T-helper 22 cell (primary cell): ENCODE data around the gene HNMT.
"Not testable (repeated sequence)": the region's sequence is repeated elsewhere in the genome, so short reads cannot be mapped to it uniquely, and the experiment has no call there.

Source experiments
- DNase-seq: peaks from one replicate; pipeline ENCODE4 v3.0.0-alpha.2; 2020; ENCODE audit warnings: low read depth

Gene HNMT

DNA sequence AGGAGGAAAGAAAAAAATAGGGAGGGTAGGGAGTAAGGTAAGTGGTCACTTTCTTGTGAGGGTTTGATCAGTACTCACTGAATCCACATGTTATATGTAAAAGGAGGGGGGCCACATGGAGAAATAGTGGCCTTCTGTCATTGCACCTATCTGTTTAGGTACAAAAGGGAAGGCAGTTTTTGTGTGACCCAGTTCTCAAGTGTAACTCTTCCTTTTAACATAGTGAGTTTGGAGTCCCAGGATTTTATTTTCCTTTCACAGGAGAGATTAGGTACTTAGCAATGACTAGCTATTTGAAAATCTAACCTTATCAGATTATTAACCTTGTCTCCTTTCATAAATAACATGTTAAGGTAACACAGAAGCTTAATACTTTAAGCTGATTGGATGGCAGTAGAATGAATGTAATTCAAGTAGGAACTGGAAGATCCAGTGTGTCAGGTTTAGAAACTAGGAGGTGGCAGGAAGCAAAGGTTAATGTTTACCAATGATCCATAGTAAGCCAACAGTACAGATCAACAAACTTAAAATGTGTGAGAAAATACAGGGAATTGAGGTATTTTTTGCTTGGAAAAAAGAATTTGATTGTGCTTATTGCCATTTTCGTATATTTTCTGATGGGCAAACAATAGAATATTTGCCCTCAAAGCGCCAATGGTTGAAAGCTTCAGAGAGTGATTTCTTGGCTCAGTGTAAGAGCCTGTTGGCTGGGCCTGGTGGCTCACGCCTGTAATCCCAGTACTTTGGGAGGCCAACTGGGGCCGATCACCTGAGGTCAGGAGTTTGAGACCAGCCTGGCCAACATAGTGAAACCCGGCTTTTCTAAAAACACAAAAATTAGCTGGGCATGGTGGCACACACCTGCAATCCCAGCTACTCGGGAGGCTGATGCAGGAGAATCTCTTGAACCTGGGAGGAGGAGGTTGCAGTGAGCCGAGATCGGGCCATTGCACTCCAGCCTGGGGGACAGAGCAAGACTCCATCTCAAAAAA is 11.3 kb downstream of the HNMT start:
- DNase-seq: no peak

DNA sequence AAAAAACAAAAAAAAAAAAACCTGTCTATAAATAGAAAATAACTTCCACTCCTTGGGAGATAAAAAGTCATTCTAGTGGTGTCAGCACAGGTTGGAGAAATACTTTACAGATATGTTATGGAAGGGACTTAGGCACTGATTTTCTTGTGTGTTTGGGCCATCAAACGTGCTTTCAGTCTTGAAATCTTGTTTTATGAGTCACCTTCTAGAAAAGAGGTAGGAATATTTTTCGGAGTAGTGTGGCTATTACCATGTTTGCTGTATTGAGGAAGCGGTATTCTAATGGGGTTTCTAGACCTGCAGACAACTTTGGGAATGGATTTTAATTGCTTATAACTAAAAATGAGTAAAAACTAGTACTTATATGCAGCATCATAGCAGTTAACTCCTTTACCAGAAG is 12.0 kb downstream of the HNMT start:
- no peak for DNase-seq

DNA sequence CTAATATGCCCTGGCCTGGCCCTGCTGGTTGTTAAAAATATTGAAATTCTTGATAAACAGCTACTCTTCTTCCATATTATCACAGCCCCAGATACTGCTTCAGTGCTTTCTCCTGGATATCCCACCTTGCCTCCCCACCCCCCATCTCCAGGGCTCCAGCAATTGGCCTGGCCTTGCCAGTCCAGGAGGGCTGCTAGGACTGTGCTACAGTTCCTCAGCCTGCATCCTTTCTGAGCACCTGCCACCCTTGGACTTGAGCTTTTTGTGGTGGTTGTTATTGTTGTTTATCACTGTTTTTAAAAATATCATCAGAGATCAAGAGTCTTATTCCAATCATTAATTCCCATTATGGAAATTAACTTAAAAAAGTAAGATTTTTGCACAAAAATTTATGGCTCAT is 13.5 kb downstream of the HNMT start:
- DNase-seq: no peak

DNA sequence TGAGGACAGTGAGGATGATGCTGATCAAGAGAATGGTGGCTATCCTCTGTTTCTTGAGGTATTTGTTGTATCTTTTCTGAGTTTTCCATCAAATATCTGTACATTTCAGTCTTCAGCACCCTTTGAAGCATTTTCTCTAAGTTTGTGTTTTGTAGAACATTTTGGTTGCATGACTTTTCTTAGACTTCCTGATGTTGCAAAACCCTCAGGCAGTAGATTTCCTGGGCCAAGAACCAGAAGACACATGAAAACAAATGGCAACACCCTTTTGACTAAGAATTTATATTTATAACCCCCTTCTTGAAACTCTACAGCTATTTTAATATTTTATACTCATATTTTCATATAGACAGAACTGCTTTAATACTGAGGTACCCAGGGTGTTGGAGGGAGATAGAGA is 16.2 kb downstream of the HNMT start:
- DNase-seq: no peak

DNA sequence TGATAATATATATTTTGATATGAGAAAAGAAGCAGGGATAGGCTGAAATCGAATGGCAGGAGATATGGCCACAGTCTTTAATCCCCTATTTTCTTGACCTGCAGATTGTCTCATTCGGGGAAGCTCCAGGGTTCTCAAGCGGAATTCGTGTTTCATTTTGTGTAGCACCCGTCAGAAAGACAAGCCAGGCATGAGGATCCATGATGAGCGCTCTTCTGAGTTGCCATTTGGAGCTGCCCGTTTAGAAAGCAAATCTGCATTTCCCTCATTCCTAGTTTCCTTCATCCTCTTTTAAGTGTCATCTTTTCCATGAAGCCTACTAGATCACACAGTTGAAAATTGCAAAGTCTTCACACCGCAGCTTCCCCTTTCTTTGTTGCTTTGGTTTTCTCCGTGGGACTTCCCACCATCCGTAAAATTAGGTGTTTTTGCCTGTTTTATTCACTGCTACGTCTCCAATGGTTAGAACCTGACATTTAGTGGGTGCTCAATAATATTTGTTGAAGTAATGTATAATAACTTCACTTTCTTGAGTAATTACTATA is 16.9 kb downstream of the HNMT start:
- DNase-seq: no peak

DNA sequence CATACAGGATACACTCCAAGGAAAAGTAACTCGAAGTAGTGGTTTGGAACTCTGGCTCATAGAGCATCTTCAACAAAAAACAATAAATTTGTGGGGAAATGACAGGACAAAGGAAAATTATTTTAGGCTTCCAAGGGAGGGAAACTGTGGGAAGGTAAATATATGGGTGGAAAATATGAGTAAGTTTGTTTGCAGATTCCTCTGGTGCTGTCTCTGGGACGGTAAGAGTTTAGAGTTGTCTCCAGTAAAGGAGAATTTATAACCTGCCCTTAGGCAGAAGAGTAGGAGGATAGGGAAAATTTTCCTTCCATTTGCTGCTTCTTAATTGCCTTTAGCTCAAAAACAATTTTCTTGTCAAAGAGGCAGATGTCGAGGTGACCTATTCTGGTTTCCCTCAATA is 19.3 kb downstream of the HNMT start:
- no peak for DNase-seq

DNA sequence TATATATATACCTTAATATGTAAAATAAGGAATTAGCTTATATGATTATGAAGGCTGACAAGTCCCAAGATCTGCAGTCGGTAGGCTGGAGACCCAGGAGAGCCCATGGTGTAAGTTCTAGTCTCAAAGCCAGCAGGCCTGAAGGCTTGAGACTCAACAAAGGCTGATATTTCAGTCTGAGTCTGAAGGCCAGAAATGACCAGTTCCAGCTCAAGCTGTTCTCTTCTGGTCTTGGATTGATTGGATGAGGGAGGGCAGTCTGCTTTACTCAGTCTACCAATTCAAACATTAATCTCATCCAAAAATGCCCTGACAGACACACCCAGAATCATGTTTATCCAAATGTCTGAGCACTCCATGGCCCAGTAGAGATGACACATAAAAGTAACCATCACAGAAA is 22.0 kb downstream of the HNMT start:
- no peak for DNase-seq

DNA sequence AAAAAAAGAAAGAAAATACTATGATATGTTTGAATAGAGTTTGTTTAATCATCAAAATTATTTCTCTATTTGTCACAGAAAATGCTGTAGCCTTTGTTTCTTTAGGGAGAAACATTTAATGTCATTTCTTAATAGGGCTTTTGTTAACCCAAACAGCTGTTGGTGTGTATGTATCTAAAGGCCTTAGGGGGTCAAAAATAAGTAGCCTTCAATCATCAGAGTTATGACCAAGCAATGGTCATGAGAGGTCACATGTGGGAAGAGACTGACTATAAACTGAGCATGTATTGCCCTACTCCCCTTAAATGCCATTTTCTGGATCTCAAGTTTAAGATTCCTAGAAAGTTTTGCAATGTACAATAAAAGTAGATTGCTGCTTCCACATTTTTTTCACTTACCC is 22.7 kb downstream of the HNMT start:
- DNase-seq: no peak

DNA sequence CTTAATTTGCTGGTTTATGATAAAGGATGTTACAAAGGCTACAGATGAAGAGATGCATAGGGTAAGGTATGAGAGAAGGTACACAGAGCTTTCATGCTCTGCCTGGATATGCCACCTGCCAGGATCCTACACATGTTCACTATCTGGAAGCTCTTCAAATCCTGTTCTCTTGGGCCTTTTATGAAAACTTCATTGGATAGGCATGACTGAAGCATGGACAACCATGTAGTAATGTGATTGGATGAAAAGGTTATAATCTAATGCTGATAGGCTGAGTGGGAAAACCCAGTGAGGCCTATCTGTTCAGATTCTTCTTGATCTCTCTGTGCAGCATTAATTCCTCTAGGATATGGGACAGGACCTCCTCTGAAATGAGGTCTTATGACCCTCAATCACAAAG is 26.8 kb downstream of the HNMT start:
- DNase-seq: no peak

DNA sequence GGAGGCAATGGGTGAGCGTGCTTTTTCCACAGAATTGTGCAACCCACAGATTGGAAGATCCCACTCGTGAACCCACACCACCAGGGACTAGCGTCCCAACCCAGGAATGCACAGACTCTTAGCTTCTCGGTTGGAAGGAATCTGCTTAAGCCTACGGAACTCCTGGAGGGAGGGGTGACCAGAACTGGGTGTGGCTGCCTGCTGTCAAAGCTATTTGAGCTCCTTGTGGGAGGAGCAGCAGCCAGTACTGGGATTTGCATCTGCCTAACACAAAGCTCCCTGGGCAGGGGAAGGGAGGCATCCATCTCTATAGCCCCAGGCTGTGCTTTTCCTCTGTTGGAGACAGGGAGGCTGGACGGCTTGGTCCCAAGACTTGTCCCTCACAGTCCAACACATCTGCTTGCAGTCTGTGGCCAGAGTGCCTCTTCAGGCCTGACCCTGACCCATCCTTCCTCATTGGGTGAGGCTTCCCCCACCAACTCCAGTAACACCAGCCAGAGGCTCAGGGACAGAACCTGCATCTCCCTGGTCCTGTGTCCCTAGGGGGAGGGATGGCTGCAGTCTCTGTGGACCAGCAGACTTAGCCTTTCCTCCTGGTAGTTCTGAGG is 27.9 kb downstream of the HNMT start:
- DNase-seq: no peak

DNA sequence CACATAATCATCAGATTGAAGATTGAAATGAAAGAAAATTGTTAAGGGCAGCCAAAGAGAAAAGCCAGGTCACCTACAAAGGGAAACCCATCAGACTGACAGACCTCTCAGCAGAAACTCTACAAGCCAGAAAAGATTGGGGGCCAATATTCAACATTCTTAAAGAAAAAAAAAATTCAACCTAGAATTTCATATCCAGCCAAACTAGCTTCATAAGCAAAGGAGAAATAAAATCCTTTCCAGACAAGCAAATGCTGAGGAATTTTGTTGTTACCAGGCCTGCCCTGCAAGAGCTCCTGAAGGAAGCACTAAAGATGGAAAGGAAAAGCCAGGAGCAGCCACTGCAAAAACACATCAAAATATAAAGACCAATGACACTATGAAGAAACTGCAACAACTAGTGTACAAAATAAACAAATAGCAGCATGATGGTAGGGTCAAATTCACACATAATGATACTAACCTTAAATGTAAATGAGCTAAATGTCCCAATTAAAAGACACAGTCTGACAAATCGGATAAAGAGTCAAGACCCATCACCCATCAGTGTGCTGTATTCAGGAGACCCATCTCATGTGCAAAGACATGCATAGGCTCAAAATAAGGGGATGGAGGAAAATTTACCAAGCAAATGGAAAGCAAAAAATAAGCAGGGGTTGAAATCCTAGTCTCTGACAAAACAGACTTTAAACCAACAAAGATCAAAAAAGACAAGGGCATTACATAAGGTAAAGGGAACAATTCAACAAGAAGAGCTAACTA is 29.6 kb downstream of the HNMT start:
- DNase-seq: not testable (repeated sequence)

DNA sequence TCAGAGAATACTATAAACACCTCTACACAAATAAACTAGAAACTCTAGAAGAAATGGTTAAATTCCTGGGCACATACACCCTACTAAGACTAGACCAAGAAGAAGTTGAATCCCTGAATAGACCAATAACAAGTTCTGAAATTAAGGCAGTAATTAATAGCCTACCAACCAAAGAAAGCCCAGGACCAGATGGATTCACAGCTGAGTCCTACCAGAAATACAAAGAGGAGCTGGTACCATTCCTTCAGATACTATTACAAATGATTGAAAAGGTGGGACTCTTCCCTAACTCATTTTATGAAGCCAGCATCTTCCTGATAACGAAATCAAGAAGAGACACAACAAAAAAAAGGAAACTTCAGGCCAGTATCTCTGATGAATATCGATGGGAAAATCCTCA is 31.1 kb downstream of the HNMT start:
- not testable (repeated sequence) for DNase-seq

DNA sequence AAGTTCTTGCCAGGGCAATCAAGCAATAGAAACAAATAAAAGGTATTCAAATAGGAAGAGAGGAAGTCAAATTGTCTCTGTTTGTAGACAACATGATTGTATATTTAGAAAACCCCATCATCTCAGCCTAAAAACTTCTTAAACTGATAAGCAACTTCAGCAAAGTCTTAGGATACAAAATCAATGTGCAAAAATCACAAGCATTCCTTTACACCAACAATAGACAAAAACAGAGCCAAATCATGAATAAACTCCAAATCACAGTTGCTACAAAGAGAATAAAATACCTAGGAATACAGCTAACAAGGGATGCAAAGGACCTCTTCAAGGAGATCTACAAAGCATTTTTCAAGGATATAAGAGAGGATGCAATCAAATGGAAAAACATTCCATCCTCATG is 31.9 kb downstream of the HNMT start:
- not testable (repeated sequence) for DNase-seq

DNA sequence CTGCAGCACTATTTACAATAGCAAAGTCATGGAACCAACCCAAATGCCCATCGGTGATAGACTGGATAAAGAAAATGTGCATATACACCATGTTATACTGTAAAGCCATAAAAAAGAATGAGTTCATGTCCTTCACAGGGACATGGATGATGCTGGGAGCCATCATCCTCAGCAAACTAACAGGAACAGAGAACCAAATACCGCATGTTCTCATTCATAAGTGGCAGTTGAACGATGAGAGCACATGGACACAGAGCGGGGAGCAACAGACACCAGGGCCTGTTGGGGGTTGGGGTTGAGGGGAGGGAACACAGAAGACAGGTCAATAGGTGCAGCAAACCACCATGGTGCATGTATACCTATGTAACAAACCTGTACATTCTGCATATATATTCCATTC is 33.5 kb downstream of the HNMT start:
- DNase-seq: no peak

DNA sequence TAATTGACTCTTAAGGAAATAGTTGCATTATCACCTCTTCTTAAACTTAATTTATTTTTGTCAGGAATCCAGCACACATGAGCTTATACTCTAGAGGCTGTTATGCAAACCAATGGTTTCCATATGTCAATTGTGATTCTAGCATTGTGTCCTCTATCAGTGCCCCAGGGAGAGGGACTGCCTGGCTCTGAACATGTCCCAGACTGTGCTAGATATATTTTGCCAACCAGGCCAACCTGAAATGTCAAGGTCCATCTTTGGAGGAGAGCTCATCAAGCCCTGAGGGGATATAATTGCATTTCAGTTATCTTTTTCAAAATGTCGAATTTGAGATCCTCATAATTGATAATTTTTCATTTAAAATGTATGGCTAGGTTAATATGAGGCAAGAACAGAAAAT is 34.2 kb downstream of the HNMT start:
- DNase-seq: no peak

DNA sequence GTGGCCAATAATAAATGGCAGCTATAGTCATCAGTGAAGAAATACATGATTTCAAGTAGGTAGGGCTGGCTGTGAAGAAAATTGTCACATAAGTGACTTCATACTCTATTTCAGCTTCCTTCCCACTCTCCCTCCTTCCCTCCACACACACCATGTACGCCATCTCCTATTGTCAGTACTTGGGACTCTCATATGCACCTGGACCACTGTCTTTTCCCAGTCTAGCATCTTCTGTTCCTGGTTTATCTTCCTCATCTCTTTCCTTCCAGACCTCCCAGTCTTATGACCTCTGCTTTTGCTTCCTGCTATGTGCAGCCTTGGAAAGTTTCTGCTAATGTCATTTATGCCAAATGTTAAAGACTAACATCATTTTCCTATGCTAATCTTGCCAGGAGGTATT is 35.0 kb downstream of the HNMT start:
- no peak for DNase-seq

DNA sequence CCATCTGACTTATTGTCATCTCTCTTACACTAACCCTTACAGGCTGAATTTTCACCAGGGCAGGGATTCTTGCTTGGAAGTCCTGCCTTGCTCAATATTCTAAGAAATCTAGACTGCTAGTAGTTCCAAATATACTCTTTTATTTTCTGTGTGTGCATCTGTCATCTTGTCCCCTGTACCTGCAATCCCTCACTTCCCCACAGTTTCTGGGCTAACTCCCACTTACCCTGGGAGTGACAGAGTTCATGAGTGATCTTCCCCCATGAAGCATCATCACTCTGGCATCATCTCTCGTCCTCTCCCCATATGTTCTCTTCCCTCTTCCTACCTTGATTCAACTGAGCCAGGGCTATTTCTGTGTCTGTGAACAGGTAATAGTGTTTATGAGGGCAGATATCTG is 35.7 kb downstream of the HNMT start:
- no peak for DNase-seq

DNA sequence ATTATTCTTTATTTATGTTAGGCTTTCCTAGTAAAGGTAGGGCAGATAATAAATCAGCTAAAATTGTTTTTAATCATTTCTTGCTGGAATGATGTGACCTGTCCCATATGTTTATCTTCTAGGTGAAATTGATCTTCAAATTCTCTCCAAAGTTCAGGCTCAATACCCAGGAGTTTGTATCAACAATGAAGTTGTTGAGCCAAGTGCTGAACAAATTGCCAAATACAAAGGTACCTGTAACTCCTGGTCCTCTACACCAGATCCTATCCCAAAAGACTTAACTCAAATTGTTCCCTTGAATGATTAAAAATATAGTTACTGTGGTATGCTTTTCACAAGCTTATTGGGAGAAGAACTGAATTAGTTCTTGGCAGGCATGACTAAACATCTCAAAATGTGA is 36.5 kb downstream of the HNMT start:
- no peak for DNase-seq

DNA sequence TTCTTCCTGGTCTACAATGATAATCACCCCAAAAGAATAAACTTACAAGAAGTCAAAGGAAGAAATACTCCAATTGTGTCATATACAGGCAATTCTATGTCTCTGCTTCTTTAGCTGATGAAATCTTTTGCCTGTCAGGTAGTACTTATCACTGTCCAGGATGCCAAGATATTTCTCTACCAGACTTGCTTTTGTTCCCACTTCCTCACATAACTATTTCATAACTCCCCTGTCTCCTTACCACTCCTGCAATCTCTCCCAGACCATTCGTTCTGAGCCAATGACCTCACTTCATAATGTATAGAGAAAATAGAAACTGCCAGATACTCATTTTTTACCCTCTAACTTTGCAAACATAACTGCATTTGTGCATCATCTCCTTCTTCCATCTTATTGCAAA is 39.1 kb downstream of the HNMT start:
- DNase-seq: no peak

DNA sequence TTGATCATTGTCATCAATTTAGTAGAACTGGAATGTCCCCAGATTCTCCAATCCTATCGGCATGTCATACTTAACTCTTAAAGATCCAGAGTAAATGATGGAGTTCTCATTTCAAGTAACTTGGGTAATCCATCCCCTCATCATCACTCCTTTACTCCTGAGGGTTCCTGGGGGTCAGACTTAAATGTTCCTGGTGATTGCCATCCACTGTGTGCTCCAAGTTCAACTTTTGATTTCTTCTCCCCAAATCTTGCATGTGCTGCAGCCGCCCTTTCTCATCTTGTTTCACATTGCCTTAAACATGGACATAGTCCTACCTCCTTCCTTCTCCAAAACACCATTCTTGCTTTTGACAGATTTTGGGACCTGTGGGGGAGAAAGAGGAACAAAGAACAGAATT is 43.2 kb downstream of the HNMT start:
- DNase-seq: no peak

DNA sequence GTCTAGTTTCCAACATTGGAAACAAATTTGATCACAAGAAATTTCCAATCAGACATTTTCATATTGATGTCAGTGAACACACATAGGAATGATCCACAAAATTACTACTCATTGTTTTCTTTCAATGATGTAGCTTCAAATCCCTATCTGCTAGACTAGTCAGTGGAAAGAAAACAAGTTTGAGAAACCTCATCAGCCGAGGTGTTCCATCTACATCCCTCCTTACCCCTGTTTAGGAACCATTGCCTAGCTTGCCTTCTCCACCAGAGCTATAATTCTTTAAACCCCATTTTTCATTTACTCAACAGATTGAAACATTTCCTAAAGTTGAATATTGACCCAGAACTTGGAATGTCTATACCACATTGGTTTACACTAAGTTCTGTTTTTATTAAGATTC is 45.3 kb downstream of the HNMT start:
- DNase-seq: no peak

DNA sequence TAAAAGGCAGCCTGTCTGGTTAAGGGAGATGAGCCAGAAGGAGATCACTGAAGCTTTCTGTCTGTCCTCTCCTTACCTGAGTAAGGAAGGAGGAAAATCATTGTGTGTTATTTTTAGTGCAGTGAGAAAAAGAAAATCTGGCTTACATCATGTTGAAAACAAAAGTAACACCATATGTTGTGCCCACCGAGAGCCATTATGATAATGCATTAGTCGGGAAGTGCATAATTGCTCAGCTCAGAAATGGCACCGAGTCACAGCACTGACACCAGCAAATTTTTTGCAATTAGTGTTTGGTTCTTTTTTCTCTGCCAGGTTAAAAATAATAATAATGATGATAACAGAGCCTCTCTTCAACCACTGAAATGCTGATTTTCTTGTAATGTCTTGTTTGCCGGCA is 46.6 kb downstream of the HNMT start:
- no peak for DNase-seq

DNA sequence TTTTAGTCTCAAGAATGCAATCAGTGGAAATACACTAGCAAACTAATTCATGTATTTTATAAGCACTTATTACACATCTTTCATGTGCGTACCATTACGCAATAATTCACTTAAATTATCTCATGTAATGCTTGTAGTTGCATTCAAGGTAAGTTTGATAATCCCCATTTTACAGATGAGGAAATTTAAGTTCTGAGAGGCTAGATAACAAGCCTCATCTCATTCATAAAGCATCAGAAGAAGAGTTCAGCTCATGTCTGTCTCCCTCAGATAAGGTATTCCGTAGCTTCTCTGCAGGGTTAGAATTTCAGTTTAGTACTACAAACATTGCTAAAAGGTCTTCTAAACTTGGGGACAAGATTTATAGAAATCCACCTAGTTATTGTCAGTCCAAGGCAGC is 47.8 kb downstream of the HNMT start:
- no peak for DNase-seq
